UCSD-AML1 (cell line): ENCODE data around the gene SPATA3.
"Not testable (repeated sequence)": the region's sequence is repeated elsewhere in the genome, so short reads cannot be mapped to it uniquely, and the experiment has no call there.

Source experiments
- DNase-seq: peaks from one replicate; lab custom pipeline; 2025; ENCODE audit not compliant: unreplicated experiment; lab: John Stamatoyannopoulos, UW

SPATA3 gene

DNA sequence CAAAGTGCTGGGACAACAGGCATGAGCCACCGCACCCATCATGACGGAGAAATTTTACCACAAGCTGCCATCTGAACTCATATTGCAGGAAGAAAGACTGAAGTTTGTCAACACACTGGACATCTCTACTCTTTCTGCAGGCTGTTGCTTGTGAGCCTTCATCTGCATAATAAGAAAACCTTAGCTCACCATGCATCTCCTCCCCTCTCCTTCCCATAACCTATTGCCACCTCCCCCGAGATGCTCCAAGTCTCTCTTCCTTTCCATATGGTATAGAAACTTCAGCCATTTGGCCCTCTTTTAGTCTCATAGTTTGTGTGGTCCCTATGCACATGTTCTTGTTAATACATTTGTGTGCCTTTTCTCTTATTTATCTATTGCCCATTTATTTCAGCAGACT is 22.3 kb downstream of the SPATA3 start:
- DNase-seq = no peak

DNA sequence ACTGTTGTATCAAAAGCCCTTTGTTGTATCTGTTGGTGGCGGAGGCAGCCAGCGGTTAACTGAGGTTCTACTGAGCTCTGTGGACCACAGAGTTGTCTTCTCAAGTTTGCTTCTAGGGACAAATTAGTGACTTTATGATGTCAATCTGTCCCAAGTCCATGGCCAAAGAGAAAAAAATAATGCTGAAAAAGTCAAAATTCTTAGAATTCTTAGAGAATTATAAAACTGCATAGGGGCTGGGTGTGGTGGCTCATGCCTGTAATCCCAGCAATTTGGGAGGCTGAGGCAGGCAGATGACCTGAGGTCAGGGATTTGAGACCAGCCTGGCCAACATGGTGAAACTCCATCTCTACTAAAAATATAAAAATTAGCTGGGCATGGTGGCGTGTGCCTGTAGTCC is 29.1 kb downstream of the SPATA3 start:
- DNase-seq = not testable (repeated sequence)

DNA sequence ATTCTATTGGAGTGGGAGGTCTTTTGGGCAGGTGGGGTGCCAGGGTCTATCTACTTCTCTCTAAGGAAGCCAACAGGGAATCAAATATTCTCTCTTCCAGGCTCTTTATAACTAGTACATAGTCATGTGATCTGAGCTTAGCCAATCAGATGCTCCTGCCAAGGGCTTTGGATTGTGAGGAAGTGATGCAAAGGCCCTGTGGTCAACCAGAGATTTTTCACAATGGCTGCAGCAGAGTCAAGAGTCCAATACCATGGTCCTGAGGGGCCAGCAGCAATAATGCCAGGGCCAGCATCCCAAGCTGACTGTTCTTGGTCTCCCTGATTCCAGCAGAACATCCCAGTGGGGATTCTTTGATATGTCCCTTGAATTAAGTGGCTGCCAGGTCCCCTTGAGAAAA is 33.0 kb downstream of the SPATA3 start:
- DNase-seq = no peak

DNA sequence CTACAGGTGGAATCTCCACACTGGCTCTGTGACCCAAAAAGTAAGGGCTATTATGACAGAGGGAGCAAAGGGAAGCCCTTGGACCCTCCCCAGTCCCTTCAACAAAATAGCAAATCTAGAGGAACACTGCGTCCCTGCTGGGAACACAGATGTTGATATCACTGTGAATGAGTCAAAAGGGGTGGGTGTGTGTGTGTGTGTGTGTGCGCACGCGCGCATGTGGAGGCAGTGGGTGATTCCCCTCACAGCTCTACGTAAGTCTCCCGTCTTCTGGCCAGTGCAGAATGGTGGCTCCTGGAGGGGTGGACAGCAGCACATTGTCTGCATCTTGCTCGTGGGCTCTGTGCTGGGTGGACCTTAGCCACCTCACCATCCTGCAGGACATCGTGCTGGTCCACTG is 33.6 kb downstream of the SPATA3 start:
- DNase-seq = no peak

DNA sequence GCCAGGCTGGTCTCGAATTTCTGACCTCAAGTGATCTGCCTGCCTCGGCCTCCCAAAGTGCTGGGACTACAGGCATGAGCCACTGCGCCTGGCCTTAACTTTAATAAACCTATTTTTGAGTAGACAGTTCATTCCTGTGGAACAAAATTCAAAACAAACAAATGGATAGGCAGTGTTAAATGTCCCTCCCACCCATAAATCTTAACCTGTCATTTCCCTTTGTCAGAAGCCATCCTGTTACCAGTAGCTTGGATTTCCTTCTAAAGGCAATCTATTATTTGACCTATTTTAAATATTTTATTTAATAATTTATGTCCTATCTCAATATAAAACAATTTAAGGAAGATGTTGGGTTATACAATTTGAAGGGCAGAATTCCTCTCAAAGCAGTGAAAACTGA is 34.8 kb downstream of the SPATA3 start:
- DNase-seq = no peak

DNA sequence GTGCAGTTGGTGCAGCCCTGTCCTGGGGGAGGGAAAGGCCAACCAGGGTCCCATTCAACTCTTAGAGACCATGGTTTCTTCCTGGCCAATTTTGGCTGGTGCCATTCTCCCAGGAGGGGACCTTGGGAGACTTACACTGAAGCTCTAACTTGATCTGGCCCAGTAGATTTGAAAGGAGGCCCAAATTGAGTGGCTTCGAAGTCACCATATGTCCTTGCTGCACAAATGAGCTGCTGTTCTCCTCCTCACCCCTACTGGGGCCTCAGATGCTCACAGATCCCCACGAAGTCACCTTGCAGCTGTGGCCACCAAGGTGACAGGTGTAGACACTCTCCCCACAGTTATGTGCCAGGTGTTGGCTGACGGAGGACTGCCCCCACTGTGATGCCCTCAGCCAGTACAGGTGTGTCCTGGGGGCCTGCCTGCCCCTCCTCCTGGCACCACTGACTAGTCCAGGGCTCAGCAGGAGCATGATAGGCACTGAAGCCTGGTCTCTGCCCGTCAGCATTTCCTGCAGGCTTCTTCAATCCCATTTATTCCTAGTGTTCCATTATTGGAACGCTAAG is 36.7 kb downstream of the SPATA3 start:
- DNase-seq = no peak

DNA sequence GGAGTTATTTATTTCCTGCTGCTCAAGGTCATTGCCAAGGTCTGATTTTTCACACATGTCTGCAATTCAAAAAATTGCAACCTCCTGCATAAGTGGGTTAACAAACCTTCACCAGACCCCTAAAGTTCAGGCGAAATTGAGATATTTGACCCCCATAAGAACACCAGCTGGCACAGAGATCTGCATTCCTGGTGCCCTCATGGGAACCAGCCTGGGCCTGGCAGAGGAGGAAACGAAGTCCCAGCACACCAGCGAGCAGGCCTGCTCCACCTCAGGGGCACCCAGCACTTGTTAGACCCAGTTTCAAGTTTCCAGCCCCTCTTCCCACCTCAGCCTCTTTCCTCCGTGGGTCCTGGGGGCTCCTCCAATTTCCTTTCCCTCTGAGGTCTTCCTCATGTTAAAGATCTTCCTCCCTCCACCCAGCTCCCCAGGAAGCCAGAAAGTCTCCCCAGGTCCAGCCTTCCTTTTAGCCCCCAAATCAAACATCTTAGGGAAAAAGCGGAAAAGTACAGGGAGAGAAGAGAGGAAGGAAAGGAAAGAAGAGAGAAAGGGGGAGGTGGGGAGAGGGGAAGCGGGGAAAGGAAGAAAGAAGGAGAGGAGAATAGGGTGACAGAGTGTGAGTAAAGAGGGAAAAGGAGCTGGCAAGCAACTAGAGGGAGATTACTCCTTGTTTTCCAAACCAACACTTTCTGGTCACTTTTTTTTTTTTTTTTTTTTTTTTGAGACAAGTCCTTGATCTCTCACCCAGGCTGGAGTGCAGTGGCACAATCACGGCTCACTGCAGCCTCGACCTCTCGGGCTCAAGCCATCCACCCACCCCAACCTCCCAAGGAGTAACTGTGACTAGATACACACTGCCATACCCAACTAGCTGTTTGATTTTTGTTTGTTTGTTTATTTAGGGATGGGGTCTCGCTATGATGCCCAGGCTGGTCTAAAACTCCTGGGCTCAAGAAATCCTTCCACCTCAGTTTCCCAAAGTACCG is 37.5 kb downstream of the SPATA3 start:
- DNase-seq = no peak

DNA sequence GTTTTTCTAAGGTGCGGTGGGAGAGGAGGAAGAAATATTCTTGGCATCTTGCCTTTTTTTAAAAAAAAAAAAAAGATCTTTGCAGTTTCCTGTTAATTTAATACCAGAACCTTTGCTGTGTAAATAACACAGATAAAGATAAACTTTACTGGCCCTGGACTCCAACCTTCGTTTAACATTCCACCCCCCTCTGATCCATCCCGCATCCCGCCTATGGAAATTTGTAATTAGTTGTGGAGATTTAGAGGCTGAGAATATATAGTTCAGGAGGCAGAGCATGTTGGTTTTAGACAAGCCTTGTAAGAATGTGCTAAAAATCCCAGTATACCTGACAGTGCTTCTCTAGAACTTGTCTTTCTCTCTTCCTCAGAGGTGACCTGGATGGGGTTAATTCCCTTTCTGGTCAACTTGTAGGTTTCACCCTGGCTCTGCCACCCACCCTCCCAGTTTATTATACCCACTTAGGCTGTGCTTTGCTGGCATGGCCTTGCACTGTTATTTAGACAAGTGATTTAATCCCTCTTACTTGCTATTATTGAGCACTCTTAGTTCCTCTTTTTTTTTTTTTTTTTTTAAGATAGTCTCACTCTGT is 38.5 kb downstream of the SPATA3 start:
- DNase-seq = no peak

DNA sequence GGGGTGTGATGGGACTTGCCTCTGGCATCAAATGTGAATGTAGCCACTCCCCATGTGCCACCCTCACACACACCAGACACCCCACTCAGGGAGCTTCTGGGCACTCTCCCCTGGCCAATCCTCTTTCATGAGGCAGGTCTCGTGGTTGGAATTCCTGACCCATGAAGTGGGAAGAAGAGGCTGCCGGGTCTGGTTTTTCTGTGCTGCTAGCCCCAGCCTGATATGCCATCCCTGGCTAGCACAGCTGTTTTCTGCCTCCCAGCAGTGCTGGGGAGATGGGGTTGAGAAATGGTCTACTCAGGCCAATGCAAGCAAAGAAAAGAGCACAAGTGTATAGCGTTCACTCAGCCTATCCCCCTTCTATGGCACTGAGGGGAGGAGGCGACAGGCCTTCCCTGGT is 40.2 kb downstream of the SPATA3 start:
- DNase-seq = no peak

DNA sequence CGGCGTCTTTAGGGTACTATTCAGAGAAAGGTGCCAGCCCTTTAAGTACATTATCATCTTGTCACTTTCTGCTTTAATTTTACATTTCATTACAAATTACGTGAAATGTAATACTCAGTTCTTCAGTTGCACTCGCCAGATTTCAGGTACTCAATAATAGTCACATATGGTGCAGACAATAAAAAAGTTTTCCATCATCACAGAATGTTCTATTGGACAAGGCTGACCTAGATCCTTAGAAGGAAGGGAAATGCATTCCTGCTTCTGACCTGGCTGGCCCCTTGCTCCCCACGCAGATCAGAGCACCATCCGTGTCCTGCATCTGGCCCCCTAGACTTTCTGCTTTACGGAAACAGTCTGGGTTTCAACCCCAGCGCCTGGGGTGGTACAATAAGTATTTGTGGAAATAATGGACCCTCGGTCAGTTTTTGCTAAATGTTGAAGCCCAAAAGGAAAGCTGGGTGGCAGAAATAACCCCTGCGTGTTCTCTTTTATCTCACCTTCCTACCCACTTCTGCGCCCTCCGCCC is 40.7 kb downstream of the SPATA3 start:
- DNase-seq = no peak

DNA sequence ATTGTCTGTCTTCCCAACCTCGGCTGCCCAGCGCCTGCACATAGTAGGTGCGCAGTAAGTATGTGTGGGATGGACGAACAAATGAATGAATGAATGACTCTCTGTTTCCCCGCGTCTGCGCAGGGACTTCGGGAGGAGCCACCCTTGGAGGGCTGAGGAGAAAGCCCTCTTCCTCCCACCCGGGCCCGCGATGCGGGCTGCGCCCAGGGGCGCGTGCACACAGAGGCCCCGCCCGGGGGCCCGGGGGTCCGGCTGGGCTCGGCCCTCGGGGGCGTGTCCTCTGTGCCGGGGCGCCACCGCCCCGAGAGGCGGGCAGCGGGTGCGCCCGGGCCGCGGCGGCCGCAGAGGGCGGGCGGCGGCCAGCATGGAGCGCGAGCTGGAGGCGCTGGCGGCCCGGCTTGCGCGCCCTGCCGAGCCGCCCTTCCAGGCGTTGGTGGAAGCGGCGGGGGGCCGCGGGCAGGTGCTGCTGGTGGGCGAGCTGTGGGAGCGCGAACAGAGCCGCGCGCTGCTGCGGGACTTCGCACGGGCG is 41.3 kb downstream of the SPATA3 start, which contains the start of gene C2orf72:
Gene C2orf72, plus strand, starts transcription at position 322 of the 529 bp plus-strand sequence. Its CDS starts 43 bp downstream, at position 365.
- no peak for DNase-seq

DNA sequence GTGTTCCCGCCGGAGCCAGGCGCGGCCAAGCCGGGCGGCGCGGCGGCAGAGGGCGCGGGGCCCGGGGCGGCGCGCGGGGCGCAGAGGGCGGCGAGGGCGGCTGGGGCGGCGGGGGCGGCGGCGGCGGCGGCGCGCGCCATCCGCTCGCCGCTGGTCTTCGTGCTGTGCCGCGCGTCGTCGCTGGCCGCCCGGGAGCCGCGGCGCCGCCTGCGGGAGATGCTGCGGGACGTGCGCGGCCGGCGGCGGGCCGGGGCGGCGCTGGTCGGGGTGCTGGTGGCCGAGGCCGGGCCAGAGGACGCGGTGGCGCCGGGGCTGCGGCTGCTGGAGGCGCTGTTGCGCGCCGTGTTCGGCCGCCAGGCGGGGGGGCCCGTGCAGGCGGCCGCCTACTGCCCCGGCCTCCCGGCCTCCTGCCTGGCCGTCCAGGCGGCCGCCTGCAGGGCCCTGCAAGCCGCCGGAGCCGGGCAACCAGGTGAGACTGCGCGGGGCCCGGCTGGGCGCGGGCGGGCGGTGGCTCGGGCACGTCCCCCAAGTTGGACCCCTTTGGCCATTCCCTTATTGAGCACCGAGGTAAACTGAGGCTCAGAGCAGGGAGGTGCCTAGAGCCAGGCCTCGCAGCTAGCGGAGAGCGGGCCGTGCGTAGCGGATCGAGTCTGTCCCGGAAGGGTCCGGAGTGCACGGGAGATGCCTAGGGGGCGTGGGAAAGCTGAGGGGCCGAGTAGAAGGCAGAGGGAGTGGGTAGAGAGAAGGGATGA is 42.0 kb downstream of the SPATA3 start:
- no peak for DNase-seq

DNA sequence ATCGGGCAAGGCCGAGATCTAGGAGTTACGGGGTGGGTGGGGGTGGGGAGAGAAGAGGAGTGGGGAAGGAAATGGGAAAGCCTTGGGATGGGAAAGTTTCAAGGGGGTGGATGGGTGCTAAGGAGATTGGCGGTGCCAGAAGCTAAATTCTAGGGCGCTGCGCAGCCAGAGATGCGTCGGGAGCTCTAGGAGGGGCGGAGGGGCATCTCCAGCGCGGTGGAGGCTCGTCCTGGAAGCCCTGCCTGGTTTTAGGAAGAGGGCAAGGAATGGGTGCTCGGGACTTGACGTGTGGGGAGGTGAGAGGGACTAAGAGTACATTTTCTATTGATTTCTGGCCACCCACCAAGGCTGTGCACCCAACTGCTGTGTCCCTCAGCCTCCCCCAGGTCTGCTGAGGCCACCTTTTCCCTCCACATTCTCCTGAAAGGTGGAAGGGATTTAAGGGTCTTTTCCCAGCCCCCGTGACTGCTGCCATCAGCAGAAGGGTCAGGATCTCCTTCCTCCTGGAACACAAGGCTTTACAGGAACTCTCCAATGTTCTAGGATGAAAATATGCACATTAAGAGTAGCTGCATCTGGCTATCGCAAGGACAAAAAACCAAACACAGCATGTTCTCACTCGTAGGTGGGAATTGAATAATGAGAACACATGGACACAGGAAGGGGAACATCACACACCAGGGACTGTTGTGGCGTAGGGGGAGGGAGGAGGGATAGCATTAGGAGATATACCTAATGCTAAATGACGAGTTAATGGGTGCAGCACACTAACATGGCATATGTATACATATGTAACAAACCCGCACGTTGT is 42.8 kb downstream of the SPATA3 start:
- DNase-seq = no peak

DNA sequence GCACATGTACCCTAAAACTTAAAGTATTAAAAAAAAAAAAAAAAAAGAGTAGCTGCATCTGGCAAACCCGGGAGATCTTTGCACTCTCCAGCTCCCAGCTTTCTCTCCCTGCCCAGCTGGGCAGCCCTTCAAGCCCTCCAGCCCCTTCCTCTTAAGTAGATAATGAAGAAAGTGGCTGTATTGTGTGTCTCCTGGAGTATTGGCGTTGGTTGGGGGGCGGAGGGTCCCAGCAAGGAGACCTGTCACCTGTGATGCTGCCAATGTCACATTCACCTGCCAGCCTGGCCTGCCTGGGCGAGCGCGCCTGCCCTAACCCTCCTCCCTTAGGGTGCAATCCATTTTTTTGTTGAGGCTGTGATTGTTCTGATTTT is 43.4 kb downstream of the SPATA3 start:
- no peak for DNase-seq

DNA sequence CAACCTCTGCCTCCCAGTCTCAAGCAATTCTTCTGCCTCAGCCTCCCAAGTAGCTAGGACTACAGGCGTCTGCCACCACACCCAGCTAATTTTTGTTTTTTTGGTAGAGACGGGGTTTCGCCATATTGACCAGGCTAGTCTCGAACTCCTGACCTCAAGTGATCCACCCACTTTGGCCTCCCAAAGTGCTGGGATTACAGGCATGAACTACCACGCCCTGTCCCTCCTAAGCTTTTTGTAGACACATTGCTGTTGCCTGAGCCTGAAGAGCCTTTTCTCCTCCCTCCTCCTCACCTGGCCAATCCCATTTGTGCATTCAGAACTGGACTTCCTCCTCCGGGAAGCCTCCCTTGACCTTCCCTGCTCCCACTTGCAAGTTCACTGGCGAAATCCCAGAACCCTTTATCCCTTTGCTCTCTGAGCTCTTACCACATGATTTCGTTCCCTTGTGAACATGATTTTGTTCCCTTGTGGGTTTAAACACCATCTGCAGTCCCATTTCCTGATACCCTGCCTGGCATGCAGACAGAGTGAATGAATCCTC is 44.0 kb downstream of the SPATA3 start:
- DNase-seq = no peak

DNA sequence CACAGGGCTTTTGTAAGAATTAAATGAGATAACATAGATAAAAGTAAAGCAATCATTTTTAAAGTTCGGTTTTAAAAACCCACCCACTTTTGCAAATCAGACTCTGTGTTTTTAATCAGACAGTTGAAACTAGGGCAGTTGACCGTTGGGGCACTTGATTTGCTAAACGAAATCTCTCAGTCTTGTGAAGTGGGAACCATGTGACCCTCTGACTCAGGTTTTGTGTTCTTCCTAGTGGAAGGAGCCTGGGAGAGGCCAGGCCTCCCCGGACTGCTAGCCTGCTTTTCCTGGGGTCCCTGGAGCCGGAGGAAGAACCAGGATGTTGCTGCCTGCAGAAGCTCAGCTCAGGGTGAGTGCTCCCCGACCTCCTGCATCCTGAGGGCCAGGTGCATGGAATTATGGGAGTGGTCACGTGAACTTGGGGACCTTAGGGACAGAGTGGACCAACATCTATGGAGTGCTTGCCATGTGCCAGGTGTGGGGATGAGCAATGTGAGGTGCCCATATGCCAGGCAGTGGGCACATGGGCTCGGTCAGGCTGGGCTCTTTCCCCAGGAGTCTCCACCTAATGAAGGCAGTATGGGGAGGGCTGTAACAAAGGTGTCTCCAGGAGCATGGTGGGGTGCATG is 45.3 kb downstream of the SPATA3 start:
- DNase-seq = no peak

DNA sequence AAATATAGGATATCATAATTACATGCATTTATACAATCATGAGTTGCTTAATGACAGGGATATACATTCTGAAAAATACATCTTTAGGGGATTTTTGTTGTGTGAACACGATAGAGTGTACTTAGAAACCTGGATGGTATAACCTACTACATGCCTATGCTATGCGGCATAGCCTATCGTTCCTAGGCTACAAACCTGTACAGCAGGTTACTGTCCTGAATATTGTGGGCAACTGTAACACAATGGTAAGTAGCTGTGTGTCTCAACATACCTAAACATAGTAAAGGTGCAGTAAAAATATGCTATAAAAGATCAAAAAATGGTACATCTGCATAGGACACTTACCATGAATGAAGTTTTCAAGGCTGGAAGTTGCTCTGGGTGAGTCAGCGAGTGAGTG is 47.9 kb downstream of the SPATA3 start:
- no peak for DNase-seq

DNA sequence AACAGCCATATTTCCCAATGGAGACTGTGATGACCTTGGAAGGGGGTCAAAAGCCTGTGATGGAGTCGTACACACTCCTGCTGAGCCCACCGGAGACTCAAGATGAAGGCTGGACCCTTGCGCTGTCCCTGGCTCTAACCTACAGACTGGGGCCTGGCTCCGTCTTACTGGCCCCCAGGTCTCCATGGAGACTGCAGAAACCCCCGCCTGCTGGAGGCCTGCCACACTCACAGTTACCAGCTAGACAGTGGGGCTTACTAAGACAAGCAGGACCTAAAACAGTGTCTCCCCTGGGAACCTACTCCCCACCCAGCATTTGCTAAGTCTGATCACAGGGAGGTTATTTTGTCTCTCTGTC is 51.0 kb downstream of the SPATA3 start:
- no peak for DNase-seq

DNA sequence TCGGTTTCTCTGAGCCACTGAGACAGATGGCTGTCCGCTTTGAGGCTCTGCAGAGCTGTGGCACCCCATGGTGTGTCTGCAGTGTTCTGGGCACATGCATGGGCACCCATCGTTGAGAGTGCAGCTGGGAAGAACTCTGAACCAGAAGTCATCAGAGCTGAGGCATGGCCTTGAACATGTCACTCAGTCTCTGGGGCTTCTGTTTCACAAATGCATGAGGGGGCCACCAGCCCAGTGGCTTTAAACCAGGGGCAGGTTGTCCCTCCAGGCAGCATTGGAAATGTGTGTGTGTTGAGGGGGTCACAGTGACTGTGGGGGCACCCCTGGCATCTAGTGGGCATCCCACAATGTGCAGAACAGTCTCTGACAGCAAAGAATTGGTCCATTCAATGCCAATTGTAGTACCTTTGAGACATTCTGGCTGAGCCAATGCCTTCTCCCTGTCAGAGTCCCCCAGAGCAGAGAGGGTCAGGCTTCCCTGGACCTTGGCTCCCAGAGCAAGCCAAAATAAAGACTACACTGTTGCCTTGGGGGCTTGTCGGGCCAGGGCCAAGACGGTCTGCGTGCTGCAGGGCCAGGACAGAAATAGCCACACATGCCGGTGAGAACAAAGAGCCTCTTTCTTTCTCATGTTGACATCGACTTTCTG is 51.5 kb downstream of the SPATA3 start:
- no peak for DNase-seq
